Measurements from ENCODE around the gene CAMK2D.

- TF ChIP-seq EZH2phosphoT487 (IDR thresholded peaks at IDR 0.05; ENCODE audit: borderline replicate concordance, low read length) = no peak
- no peak for TF ChIP-seq CTCF (conservative IDR thresholded peaks at IDR 0.05; ENCODE audit: low read depth, low read length)
Observed at GRCh38 chr4:113604955-113605354, 156.6 kb downstream of the CAMK2D start.
